Stimulated activated CD8-positive, alpha-beta memory T cell treated with anti-CD3 and anti-CD28 coated beads, Interleukin-4, amount 100 ng/mL, for 24 hours (primary cell): ENCODE measurements around the gene BTNL2.
"Not testable (repeated sequence)": the region's sequence is repeated elsewhere in the genome, so short reads cannot be mapped to it uniquely, and the experiment has no call there.

ENCODE experiments used
- DNase-seq: peaks from one replicate; pipeline ENCODE4 v3.0.0-alpha.2; 2020; ENCODE audit warnings: low read depth

Gene BTNL2

GRCh38 chr6:32367644-32368043 is 39.3 kb downstream of the BTNL2 start:
- no peak for DNase-seq

- DNase-seq, result not testable (repeated sequence)
Measured at GRCh38 chr6:32359225-32359624, 47.8 kb downstream of the BTNL2 start.

- not testable (repeated sequence) for DNase-seq
Measured at GRCh38 chr6:32358548-32358947, 48.4 kb downstream of the BTNL2 start.

DNA sequence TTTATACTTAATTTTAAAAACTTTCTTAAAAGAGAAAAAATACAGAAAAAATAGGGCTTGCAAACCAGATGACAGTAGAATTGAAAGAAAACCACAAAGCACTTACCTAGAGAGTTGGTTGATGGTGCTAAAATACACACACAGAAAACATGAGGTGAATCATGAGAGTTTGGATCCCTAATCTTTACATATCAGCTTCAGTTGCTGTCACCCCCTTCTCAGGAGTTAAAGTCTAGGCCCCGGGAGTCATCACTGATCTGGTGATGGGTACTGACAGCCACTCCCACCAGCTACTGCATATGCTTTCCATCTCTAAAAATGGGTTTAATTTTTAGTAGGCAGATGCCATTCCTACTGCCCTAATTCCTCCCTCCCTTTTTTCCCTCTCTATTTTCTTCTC is 52.0 kb downstream of the BTNL2 start:
- no peak for DNase-seq

DNA sequence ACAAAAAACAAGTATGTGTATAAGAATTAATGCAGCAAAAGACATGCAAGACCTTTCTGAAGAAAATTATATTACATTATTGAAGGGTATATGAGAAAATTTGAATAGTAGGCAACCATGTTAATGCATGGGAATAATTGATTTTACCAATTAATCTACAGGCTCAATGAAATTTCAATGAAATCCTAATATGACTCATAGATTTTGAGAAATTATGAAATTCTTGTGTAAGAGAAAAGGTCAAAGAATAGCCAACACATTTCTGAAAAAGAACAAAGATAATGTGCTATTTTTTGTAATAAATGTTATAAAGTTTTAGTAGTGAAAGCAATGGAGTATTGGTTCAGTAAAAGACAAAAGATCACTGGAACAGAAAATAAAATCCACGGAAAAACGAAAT is 53.6 kb downstream of the BTNL2 start:
- no peak for DNase-seq
